ENCODE measurements around the gene UPB1.

UPB1 gene

GRCh38 chr22:24540470-24540869 lies 45.3 kb downstream of the UPB1 start:
- Histone ChIP-seq H4K8ac (ENCODE audit: low read depth, low read length) (no peak overlapping the region), H4K91ac (ENCODE audit: low read depth, low read length, poor library complexity) (no peak overlapping the region), H3K9me3 (replicated peaks in 1 of 2; ENCODE audit: control insufficient read depth in 2 of 2, insufficient read depth in 1 of 2, low read depth in 1 of 2, low read length in 2 of 2) (no peaks in the 10 kb centered on the region), H2AFZ (ENCODE audit: low read length) (no peak overlapping the region), H2AK5ac (ENCODE audit: low read depth, low read length) (no peak overlapping the region), H3K4me3 (ENCODE audit: low read length in 2 of 2) (no peak overlapping the region), H2BK12ac (ENCODE audit: low read length) (no peak overlapping the region), H3K79me1 (ENCODE audit: low read depth, low read length) (no peaks in the 10 kb centered on the region), H2BK120ac (ENCODE audit: low read depth, low read length) (no peak overlapping the region), H3K4me1 (ENCODE audit: control insufficient read depth in 2 of 2, insufficient read depth in 1 of 2, low read depth in 1 of 2, low read length in 2 of 2) (no peaks in the 10 kb centered on the region), H3K23ac (ENCODE audit: low read depth, low read length, poor library complexity) (no peak overlapping the region), H2BK15ac (ENCODE audit: low read length) (no peak overlapping the region), H3K27me3 (ENCODE audit: control insufficient read depth in 3 of 3, insufficient read depth in 3 of 3, low read depth in 1 of 3, low read length in 3 of 3) (no peaks in the 10 kb centered on the region), H2BK5ac (ENCODE audit: low read length) (no peak overlapping the region), H3K18ac (ENCODE audit: low read length) (no peak overlapping the region), H3K36me3 (replicated peaks in 1 of 2; ENCODE audit: control insufficient read depth in 2 of 2, insufficient read depth in 2 of 2, low read length in 2 of 2) (peaks cover 40 to 56% of the 10 kb centered on the region in 2 donors), H3K14ac (ENCODE audit: low read length) (no peak overlapping the region), H3K9ac (ENCODE audit: low read depth, low read length, poor library complexity) (no peak overlapping the region), H3K27ac (replicated peaks; ENCODE audit: low read length) (no peak overlapping the region), H3K4me2 (ENCODE audit: insufficient read depth, low read length, poor library complexity, severe bottlenecking) (no peak overlapping the region), H3K4ac (ENCODE audit: low read length) (no peak overlapping the region)
- no CpG with 5 or more reads among the region's 2 CpGs for WGBS, 2 donors (ENCODE audit: extremely low coverage in 2 of 2, insufficient read length in 2 of 2, insufficient replicate concordance in 1 of 2)
- no peak for DNase-seq (ENCODE audit: low spot score)

GRCh38 chr22:24541681-24542515 lies 46.8 kb downstream of the UPB1 start:
- Histone ChIP-seq H3K4me1 (ENCODE audit: control insufficient read depth in 2 of 2, insufficient read depth in 1 of 2, low read depth in 1 of 2, low read length in 2 of 2) (no peaks in the 10 kb centered on the region), H3K4me3 (ENCODE audit: low read length in 2 of 2) (no peak overlapping the region), H2AFZ (ENCODE audit: low read length) (no peak overlapping the region), H4K91ac (ENCODE audit: low read depth, low read length, poor library complexity) (no peak overlapping the region), H2BK120ac (ENCODE audit: low read depth, low read length) (no peak overlapping the region), H3K27me3 (ENCODE audit: control insufficient read depth in 3 of 3, insufficient read depth in 3 of 3, low read depth in 1 of 3, low read length in 3 of 3) (no peaks in the 10 kb centered on the region), H3K27ac (replicated peaks; ENCODE audit: low read length) (no peak overlapping the region), H2BK12ac (ENCODE audit: low read length) (no peak overlapping the region), H3K79me1 (ENCODE audit: low read depth, low read length) (peaks cover 2% of the 10 kb centered on the region), H3K23ac (ENCODE audit: low read depth, low read length, poor library complexity) (no peak overlapping the region), H3K14ac (ENCODE audit: low read length) (no peak overlapping the region), H3K36me3 (replicated peaks in 1 of 2; ENCODE audit: control insufficient read depth in 2 of 2, insufficient read depth in 2 of 2, low read length in 2 of 2) (peaks cover 46 to 63% of the 10 kb centered on the region in 2 donors), H2AK5ac (ENCODE audit: low read depth, low read length) (no peak overlapping the region), H3K4ac (ENCODE audit: low read length) (no peak overlapping the region), H3K18ac (ENCODE audit: low read length) (no peak overlapping the region), H2BK15ac (ENCODE audit: low read length) (no peak overlapping the region), H3K9me3 (replicated peaks in 1 of 2; ENCODE audit: control insufficient read depth in 2 of 2, insufficient read depth in 1 of 2, low read depth in 1 of 2, low read length in 2 of 2) (peaks cover 0 to 2% of the 10 kb centered on the region in 2 donors), H3K4me2 (ENCODE audit: insufficient read depth, low read length, poor library complexity, severe bottlenecking) (no peak overlapping the region), H3K9ac (ENCODE audit: low read depth, low read length, poor library complexity) (no peak overlapping the region), H4K8ac (ENCODE audit: low read depth, low read length) (no peak overlapping the region), H2BK5ac (ENCODE audit: low read length) (no peak overlapping the region)
- no peak for DNase-seq (ENCODE audit: low spot score)
- WGBS, 2 donors (ENCODE audit: extremely low coverage in 2 of 2, insufficient read length in 2 of 2, insufficient replicate concordance in 1 of 2): no CpG with 5 or more reads among the region's 6 CpGs

- Histone ChIP-seq H4K91ac (ENCODE audit: low read depth, low read length, poor library complexity) (no peak overlapping the region), H3K4ac (ENCODE audit: low read length) (no peak overlapping the region), H3K36me3 (replicated peaks in 1 of 2; ENCODE audit: control insufficient read depth in 2 of 2, insufficient read depth in 2 of 2, low read length in 2 of 2) (peaks cover 54 to 71% of the 10 kb centered on the region in 2 donors), H3K4me3 (ENCODE audit: low read length in 2 of 2) (peak overlapping the region in 1 of 2 donors; percentile 56), H3K9me3 (replicated peaks in 1 of 2; ENCODE audit: control insufficient read depth in 2 of 2, insufficient read depth in 1 of 2, low read depth in 1 of 2, low read length in 2 of 2) (peaks cover 0 to 2% of the 10 kb centered on the region in 2 donors), H3K4me1 (ENCODE audit: control insufficient read depth in 2 of 2, insufficient read depth in 1 of 2, low read depth in 1 of 2, low read length in 2 of 2) (no peaks in the 10 kb centered on the region), H2BK120ac (ENCODE audit: low read depth, low read length) (no peak overlapping the region), H3K27ac (replicated peaks; ENCODE audit: low read length) (no peak overlapping the region), H3K23ac (ENCODE audit: low read depth, low read length, poor library complexity) (no peak overlapping the region), H3K18ac (ENCODE audit: low read length) (no peak overlapping the region), H2AFZ (ENCODE audit: low read length) (no peak overlapping the region), H3K79me1 (ENCODE audit: low read depth, low read length) (peaks cover 4% of the 10 kb centered on the region), H3K14ac (ENCODE audit: low read length) (no peak overlapping the region), H4K8ac (ENCODE audit: low read depth, low read length) (no peak overlapping the region), H2BK12ac (ENCODE audit: low read length) (no peak overlapping the region), H2AK5ac (ENCODE audit: low read depth, low read length) (no peak overlapping the region), H2BK5ac (ENCODE audit: low read length) (no peak overlapping the region), H3K9ac (ENCODE audit: low read depth, low read length, poor library complexity) (no peak overlapping the region), H3K4me2 (ENCODE audit: insufficient read depth, low read length, poor library complexity, severe bottlenecking) (no peak overlapping the region), H2BK15ac (ENCODE audit: low read length) (no peak overlapping the region), H3K27me3 (ENCODE audit: control insufficient read depth in 3 of 3, insufficient read depth in 3 of 3, low read depth in 1 of 3, low read length in 3 of 3) (no peaks in the 10 kb centered on the region)
- DNase-seq (ENCODE audit: low spot score): no peak
- WGBS, 2 donors (ENCODE audit: extremely low coverage in 2 of 2, insufficient read length in 2 of 2, insufficient replicate concordance in 1 of 2): no CpG with 5 or more reads among the region's 9 CpGs
Observed at GRCh38 chr22:24542641-24543040, 47.5 kb downstream of the UPB1 start.

DNA sequence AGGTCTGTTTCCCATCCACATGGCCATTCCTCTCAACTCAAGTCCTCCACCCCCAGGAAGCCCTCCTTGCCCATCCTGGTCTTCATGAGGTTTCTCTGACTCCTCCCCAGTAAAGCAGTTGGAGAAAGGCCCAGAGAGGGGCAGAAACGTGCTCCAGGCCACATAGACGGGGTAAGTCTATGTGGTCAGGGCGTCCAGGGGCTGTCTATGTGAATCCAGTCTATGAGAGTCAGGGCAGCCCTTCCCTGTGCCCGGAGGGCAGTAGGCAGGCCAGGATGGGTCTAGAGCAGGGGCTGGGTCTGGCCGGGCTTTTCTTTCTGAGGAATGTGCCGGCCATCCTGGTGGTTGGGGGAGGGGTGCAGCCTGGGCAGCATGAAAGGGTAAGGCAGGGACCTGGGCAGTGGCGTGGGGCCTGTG lies 48.1 kb downstream of the UPB1 start:
- Histone ChIP-seq H3K18ac (ENCODE audit: low read length) (no peak overlapping the region), H2BK120ac (ENCODE audit: low read depth, low read length) (no peak overlapping the region), H3K4ac (ENCODE audit: low read length) (no peak overlapping the region), H3K4me2 (ENCODE audit: insufficient read depth, low read length, poor library complexity, severe bottlenecking) (no peak overlapping the region), H2AFZ (ENCODE audit: low read length) (no peak overlapping the region), H3K4me3 (ENCODE audit: low read length in 2 of 2) (no peak overlapping the region), H3K14ac (ENCODE audit: low read length) (no peak overlapping the region), H2BK5ac (ENCODE audit: low read length) (no peak overlapping the region), H2BK15ac (ENCODE audit: low read length) (no peak overlapping the region), H4K8ac (ENCODE audit: low read depth, low read length) (no peak overlapping the region), H3K36me3 (replicated peaks in 1 of 2; ENCODE audit: control insufficient read depth in 2 of 2, insufficient read depth in 2 of 2, low read length in 2 of 2) (peaks cover 59 to 76% of the 10 kb centered on the region in 2 donors), H3K4me1 (ENCODE audit: control insufficient read depth in 2 of 2, insufficient read depth in 1 of 2, low read depth in 1 of 2, low read length in 2 of 2) (no peaks in the 10 kb centered on the region), H4K91ac (ENCODE audit: low read depth, low read length, poor library complexity) (no peak overlapping the region), H3K23ac (ENCODE audit: low read depth, low read length, poor library complexity) (no peak overlapping the region), H3K79me1 (ENCODE audit: low read depth, low read length) (peaks cover 4% of the 10 kb centered on the region), H3K9ac (ENCODE audit: low read depth, low read length, poor library complexity) (no peak overlapping the region), H3K27ac (replicated peaks; ENCODE audit: low read length) (no peak overlapping the region), H3K27me3 (ENCODE audit: control insufficient read depth in 3 of 3, insufficient read depth in 3 of 3, low read depth in 1 of 3, low read length in 3 of 3) (no peaks in the 10 kb centered on the region), H3K9me3 (replicated peaks in 1 of 2; ENCODE audit: control insufficient read depth in 2 of 2, insufficient read depth in 1 of 2, low read depth in 1 of 2, low read length in 2 of 2) (peaks cover 0 to 2% of the 10 kb centered on the region in 2 donors), H2BK12ac (ENCODE audit: low read length) (no peak overlapping the region), H2AK5ac (ENCODE audit: low read depth, low read length) (no peak overlapping the region)
- WGBS, 2 donors (ENCODE audit: extremely low coverage in 2 of 2, insufficient read length in 2 of 2, insufficient replicate concordance in 1 of 2): no CpG with 5 or more reads among the region's 7 CpGs
- DNase-seq (ENCODE audit: low spot score): no peak
